Esophagus squamous epithelium (tissue), 4 donors: ENCODE results near the gene PSG2.
"Not testable (repeated sequence)": the region's sequence is repeated elsewhere in the genome, so short reads cannot be mapped to it uniquely, and the experiment has no call there.

Source experiments
- CTCF ChIP-seq, 6 experiments: fragments of 450-650 bp in 4 of 6; fragments of 200-600 bp in 2 of 6; sonication (generic) in 2 of 6; IDR thresholded peaks; one replicate each; pipeline ENCODE4 v1.5.1; 2016 to 2019; ENCODE audit warnings: antibody characterized with exemption in 6 of 6, mild to moderate bottlenecking in 4 of 6, moderate library complexity in 4 of 6
- POLR2A ChIP-seq, 4 donors: fragments of 450-650 bp; IDR thresholded peaks; one replicate each; pipeline ENCODE4 v1.6.1; 2017; ENCODE audit warnings: antibody characterized with exemption in 4 of 4, mild to moderate bottlenecking in 4 of 4, moderate library complexity in 3 of 4

GRCh38 chr19:43077881-43078280, 4.6 kb downstream of the PSG2 start:
- not testable (repeated sequence) for TF ChIP-seq CTCF, POLR2A (IDR thresholded peaks at IDR 0.05)
